WI38 (cell line): Measurements from ENCODE around the gene GPR161.

Experiments used
- H3K4me3 ChIP-seq: 2 replicates; pipeline ENCODE4 v1.5.1; 2011; ENCODE audit warnings: low read depth, mild to moderate bottlenecking, control low read depth, low read length
- TF ChIP-seq, protein P1 (sequence below): IDR thresholded peaks from 2 replicates; pipeline ENCODE4 v1.5.1; 2012; ENCODE audit warnings: low read depth, mild to moderate bottlenecking, control low read depth, low read length

GPR161 gene

DNA sequence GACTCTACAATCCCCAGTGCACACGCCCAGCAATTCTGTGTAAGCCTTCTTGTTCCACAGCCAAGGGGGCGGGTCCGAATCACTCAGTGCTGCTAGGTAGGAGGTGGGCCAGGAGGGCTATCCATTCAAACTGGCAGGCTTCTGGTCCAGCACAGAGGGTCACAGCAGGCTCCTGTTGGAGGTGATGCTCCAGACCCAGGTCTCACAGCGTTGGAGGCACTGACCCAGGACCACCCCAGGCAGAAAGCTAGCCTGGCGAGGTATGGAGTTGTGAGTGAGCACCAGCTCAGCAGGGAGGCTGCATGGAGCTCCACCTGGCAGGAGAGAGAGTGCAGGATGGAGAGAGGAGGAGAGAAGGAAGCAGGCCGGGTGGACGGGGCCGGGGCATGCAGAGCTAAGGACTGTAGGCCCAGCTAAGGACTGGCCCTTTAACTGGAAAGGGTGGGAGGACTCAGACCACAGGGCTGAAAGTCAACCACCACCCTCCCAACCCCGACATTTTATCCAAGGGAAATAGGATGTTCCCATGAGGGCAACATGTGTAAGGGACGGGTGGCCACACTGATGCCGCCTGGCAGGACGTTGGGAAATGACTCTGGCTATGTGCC is 38.7 kb downstream of the GPR161 start:
- TF ChIP-seq, protein P1, sequence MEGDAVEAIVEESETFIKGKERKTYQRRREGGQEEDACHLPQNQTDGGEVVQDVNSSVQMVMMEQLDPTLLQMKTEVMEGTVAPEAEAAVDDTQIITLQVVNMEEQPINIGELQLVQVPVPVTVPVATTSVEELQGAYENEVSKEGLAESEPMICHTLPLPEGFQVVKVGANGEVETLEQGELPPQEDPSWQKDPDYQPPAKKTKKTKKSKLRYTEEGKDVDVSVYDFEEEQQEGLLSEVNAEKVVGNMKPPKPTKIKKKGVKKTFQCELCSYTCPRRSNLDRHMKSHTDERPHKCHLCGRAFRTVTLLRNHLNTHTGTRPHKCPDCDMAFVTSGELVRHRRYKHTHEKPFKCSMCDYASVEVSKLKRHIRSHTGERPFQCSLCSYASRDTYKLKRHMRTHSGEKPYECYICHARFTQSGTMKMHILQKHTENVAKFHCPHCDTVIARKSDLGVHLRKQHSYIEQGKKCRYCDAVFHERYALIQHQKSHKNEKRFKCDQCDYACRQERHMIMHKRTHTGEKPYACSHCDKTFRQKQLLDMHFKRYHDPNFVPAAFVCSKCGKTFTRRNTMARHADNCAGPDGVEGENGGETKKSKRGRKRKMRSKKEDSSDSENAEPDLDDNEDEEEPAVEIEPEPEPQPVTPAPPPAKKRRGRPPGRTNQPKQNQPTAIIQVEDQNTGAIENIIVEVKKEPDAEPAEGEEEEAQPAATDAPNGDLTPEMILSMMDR = no peak
- no peak overlapping the region for H3K4me3 ChIP-seq

DNA sequence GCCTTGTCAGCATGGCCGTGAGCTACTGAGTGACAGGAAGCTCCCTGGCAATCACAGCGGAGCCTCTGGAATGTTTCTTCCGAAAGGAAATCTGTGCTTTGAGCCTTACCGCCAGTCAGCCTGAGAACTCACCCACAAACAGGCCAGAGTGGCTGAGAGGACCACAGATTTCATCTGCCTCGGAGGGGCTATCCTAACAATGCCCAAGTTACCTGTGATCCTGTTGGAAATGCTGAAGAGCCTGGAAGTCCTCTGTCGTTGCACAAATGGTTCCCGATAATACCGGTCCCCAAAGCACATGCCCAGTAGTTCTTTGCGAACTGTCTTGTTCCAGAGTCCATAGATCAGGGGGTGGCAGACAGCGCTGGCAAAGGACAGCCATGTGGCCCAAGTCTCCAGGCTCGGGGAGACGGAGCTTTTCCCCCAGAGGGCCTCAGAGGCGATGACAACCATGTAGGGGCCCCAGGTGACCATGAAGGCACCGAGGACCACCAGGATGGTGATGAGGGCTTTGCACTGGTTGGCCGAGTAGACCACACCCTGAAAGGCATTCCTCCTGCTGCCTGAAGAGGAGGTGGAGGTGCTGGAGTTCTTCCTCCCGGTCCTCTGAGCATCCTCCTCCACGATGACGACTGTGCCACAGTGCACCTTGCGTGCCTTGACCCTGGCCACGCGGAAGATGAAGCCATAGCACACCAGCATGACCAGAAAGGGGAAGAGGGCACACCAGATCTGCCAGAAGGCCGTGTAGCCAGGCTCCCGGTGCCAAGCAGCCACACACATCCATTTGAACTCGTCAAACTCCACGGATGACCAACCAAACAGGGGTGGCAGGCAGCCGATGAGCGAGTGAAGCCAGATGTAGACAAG is 40.2 kb downstream of the GPR161 start:
- no peak overlapping the region for H3K4me3 ChIP-seq
- TF ChIP-seq, protein P1 = no peak

DNA sequence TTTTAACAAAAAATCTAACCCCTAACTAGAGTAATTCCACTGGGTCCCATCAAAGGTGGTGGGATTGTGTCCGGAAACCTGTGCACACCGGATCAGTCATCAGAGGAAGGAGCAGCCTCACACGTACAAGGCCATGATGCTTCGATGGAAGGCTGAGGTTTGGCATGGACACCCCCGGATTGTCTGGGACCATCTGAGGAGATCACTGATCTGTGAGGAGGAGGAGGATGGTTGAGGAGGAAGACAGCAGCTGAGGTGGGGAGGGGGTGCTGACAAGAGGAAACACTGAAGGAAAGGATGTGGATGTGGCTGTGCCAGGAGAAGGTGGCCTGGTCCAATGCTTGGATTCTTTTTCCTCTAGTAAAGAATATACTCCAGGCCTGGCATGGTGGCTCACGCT is 41.3 kb downstream of the GPR161 start:
- H3K4me3 ChIP-seq = no peak overlapping the region
- TF ChIP-seq, protein P1 = no peak

DNA sequence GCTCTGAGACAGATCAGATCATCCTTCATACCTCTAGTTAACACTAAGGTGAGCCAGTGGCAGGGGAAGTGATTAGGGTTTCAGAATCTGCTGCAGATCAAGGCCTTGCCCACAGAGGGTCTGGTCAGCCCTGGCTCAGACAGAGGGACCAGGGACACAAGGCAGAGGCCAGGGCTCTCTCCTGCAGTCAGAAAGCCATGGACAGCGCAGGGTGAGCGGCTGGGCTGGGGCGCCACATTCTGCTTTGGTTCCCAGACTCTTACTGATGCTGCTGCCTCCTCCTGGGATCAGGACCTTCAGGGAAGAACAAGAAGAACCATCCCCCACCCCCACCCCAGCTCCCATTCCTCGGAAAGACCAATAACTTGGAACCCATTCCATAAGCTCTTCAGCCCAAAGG is 43.1 kb downstream of the GPR161 start:
- H3K4me3 ChIP-seq = no peak overlapping the region
- TF ChIP-seq, protein P1 = no peak

DNA sequence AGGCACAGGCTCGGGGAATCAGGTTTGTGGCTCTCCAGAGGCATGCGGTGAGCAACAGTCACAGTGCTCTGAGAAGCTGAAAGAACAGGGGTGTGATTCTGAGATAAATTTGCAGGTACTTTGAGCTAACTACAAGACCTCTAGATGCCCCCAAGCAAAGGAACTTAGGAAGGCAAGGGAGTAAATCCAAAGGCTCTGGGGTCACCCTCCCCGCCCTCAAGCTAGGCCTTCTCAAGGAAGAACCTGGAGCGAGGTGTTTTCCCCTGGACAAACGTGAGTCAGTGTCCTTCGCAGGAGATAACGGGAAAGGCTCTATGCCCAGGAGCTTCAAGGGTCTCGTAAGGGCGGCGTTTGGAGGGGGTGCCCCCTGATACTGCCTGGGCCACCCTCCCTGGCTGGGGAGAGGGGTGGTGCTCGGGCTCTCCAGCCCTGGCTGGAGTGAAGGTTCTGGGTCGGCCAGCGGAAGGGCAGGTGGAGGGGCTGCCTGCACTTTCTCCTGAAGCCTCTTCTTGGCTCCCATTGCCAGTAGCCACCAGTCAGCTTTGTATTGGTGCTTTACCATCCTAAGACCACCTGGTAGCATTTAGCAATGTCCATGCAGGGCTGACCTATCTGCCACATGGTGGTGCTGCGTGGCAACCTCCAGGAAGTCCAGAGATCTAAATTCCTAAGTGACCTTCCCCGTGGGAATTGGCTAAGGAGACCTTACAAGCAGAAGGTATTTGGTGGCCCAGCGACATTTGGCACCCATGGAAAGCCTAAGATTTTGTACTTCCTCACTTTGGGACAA is 44.0 kb downstream of the GPR161 start:
- no peak overlapping the region for H3K4me3 ChIP-seq
- TF ChIP-seq, protein P1 = peak; percentile 25; the same call in 1 of the 2 replicates

DNA sequence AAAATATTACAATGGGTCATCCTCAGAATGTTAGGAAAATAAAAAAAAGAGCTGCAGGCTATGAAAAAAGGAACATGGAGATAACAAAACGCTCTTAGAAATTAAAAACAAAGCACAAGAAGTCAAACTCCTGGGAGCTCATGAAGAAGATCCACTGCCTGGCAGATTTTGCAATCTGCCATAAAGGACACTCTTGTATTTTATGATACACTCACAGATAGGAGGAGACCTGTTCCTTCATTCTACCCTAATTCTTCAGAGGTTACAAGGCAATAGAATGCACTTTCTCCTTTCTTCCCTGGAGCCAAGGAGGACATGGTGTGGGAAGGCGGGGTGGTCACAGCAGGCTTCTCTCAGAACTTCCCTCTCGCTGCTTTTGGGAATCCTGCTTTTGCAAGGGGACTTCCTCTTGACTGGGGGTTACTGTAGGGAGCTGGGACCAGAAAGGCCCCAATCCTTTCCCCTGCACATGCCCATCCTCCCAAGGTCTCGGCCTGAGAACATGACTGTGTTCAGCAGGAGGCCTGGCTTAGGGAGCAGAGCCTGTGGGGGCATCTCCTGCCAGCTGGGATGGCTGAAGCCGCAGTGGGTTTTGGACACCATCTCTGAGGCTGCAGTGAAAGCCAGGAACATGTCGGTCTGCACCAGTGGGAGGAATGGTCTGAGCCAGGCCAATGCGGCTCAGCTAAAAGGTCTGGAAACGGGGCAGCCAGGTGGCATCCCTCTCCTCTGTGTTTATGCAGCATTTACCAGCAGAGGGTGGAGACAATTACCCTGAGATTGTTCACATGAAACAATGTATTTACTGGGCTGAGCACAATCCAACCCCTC is 44.8 kb downstream of the GPR161 start:
- TF ChIP-seq, protein P1 = no peak
- H3K4me3 ChIP-seq = no peak overlapping the region
